Mesenchymal stem cell (in vitro differentiated cells and primary cell): Measurements from ENCODE around the gene CEMIP.
"Not testable (repeated sequence)": the region's sequence is repeated elsewhere in the genome, so short reads cannot be mapped to it uniquely, and the experiment has no call there.

ENCODE experiments used
- DNase-seq: peaks from one replicate; pipeline ENCODE4 v3.0.0-alpha.2; 2013
- H2AFZ ChIP-seq: one replicate; pipeline ENCODE4 v1.6.1; 2013; ENCODE audit warnings: low read depth, mild to moderate bottlenecking, control low read depth, inconsistent platforms, low read length, moderate library complexity
- H2AK5ac ChIP-seq: 2 replicates; pipeline ENCODE4 v1.6.1; 2013; ENCODE audit warnings: low read length, moderate library complexity, mild to moderate bottlenecking, inconsistent platforms; ENCODE audit not compliant: severe bottlenecking
- H2BK120ac ChIP-seq: one replicate; pipeline ENCODE4 v1.6.1; 2013; ENCODE audit warnings: low read depth, mild to moderate bottlenecking, inconsistent platforms, low read length, moderate library complexity
- H2BK12ac ChIP-seq, 2 experiments: one replicate each; pipeline ENCODE4 v1.6.1; 2013; ENCODE audit warnings: inconsistent platforms in 2 of 2, low read length in 2 of 2, mild to moderate bottlenecking in 2 of 2, moderate library complexity in 2 of 2, control low read depth in 1 of 2
- H2BK15ac ChIP-seq: one replicate; pipeline ENCODE4 v1.6.1; 2013; ENCODE audit warnings: mild to moderate bottlenecking, low read depth, inconsistent platforms; ENCODE audit not compliant: poor library complexity, severe bottlenecking
- H2BK5ac ChIP-seq: 2 replicates; pipeline ENCODE4 v1.6.1; 2013; ENCODE audit warnings: low read depth, mild to moderate bottlenecking, low read length, control low read depth, inconsistent platforms; ENCODE audit not compliant: poor library complexity, severe bottlenecking
- H3K14ac ChIP-seq, 2 experiments: one replicate each; pipeline ENCODE4 v1.6.1; 2013; ENCODE audit warnings: inconsistent platforms in 2 of 2, low read length in 2 of 2, control low read depth in 1 of 2, mild to moderate bottlenecking in 1 of 2, moderate library complexity in 1 of 2
- H3K18ac ChIP-seq, 2 experiments: one replicate each; pipeline ENCODE4 v1.6.1; 2013; ENCODE audit warnings: inconsistent platforms in 2 of 2, low read length in 2 of 2, control low read depth in 1 of 2, low read depth in 1 of 2, mild to moderate bottlenecking in 1 of 2
- H3K23ac ChIP-seq, 2 experiments: one replicate each; pipeline ENCODE4 v1.6.1; 2013; ENCODE audit warnings: inconsistent platforms in 2 of 2, low read length in 2 of 2, mild to moderate bottlenecking in 2 of 2, moderate library complexity in 2 of 2, control low read depth in 1 of 2
- H3K27ac ChIP-seq: 2 replicates; pipeline ENCODE4 v1.5.1; 2013; ENCODE audit warnings: mild to moderate bottlenecking, moderate library complexity, low read length, control low read depth, inconsistent platforms; ENCODE audit not compliant: poor library complexity, severe bottlenecking
- H3K27me3 ChIP-seq, 2 experiments: 2 replicates each; pipeline versions ENCODE4 v1.6.1 to v1.7.0; 2013; ENCODE audit warnings: low read length in 2 of 2, mild to moderate bottlenecking in 2 of 2, moderate library complexity in 2 of 2, control low read depth in 1 of 2, inconsistent platforms in 1 of 2; ENCODE audit not compliant: control insufficient read depth in 1 of 2, insufficient read depth in 1 of 2
- H3K36me3 ChIP-seq, 2 experiments: 2 replicates each; pipeline versions ENCODE4 v1.6.1 to v1.7.0; 2013; ENCODE audit warnings: low read length in 2 of 2, control low read depth in 1 of 2, inconsistent platforms in 1 of 2, low read depth in 1 of 2, mild to moderate bottlenecking in 1 of 2; ENCODE audit not compliant: insufficient read depth in 2 of 2, control insufficient read depth in 1 of 2
- H3K4ac ChIP-seq, 2 experiments: one replicate each; pipeline ENCODE4 v1.6.1; 2013; ENCODE audit warnings: inconsistent platforms in 2 of 2, low read length in 2 of 2, mild to moderate bottlenecking in 2 of 2, moderate library complexity in 2 of 2, control low read depth in 1 of 2, low read depth in 1 of 2
- H3K4me1 ChIP-seq: 2 replicates; pipeline ENCODE4 v1.6.1; 2013; ENCODE audit warnings: low read depth, low read length, control low read depth; ENCODE audit not compliant: control insufficient read depth, insufficient read depth
- H3K4me2 ChIP-seq: 2 replicates; pipeline ENCODE4 v1.6.1; 2013; ENCODE audit warnings: low read length, mild to moderate bottlenecking, inconsistent platforms; ENCODE audit not compliant: poor library complexity, severe bottlenecking
- H3K4me3 ChIP-seq, 2 experiments: 2 replicates each; pipeline versions ENCODE4 v1.5.1 to v1.7.0; 2013; ENCODE audit warnings: low read length in 2 of 2, mild to moderate bottlenecking in 2 of 2, control low read depth in 1 of 2, low read depth in 1 of 2; ENCODE audit not compliant: insufficient read depth in 1 of 2
- H3K79me1 ChIP-seq: replicated peaks from 2 replicates; pipeline ENCODE4 v1.6.1; 2013; ENCODE audit warnings: mild to moderate bottlenecking, control low read depth, low read length, inconsistent platforms; ENCODE audit not compliant: poor library complexity, severe bottlenecking
- H3K9ac ChIP-seq: 2 replicates; pipeline ENCODE4 v1.7.0; 2013; ENCODE audit warnings: mild to moderate bottlenecking, low read length, moderate library complexity
- H3K9me3 ChIP-seq: 2 replicates; pipeline ENCODE4 v1.7.0; 2013; ENCODE audit warnings: mild to moderate bottlenecking, low read length; ENCODE audit not compliant: control insufficient read depth
- H4K8ac ChIP-seq: one replicate; pipeline ENCODE4 v1.6.1; 2013; ENCODE audit warnings: inconsistent platforms, mild to moderate bottlenecking, low read length, moderate library complexity
- H4K91ac ChIP-seq: one replicate; pipeline ENCODE4 v1.6.1; 2013; ENCODE audit warnings: mild to moderate bottlenecking, low read length, inconsistent platforms
- WGBS: methylation state at CpG from one replicate; pipeline ENCODE4 v1.1.7; 2013; ENCODE audit warnings: mixed read lengths; 5-methylcytosine and 5-hydroxymethylcytosine counted together

CEMIP gene

GRCh38 chr15:80958818-80959495, 179.8 kb downstream of the CEMIP start:
- no peak overlapping the region for H4K91ac ChIP-seq
- H3K4me1 ChIP-seq = peaks cover 7% of the 10 kb centered on the region
- no peak overlapping the region for H2AFZ ChIP-seq

GRCh38 chr15:80965454-80965853, 186.3 kb downstream of the CEMIP start:
- H3K27me3 ChIP-seq, H4K91ac ChIP-seq, DNase-seq, H3K4me3 ChIP-seq, H3K14ac ChIP-seq, H3K23ac ChIP-seq, H2BK120ac ChIP-seq, H2BK12ac ChIP-seq, H3K79me1 ChIP-seq, H2BK15ac ChIP-seq, H3K9ac ChIP-seq, H3K27ac ChIP-seq, H3K4ac ChIP-seq, H4K8ac ChIP-seq, H2AK5ac ChIP-seq, H3K4me2 ChIP-seq, H3K9me3 ChIP-seq, H2BK5ac ChIP-seq, H3K18ac ChIP-seq, H2AFZ ChIP-seq: not testable (repeated sequence)
- peaks cover 3 to 28% of the 10 kb centered on the region in 2 experiments for H3K36me3 ChIP-seq
- H3K4me1 ChIP-seq = peaks cover 15% of the 10 kb centered on the region

More at GRCh38 chr15:80958818-80959495, 179.8 kb downstream of the CEMIP start:
- Histone ChIP-seq H3K36me3 (peaks cover 10 to 12% of the 10 kb centered on the region in 2 experiments), H2AK5ac (no peak overlapping the region), H3K9ac (no peak overlapping the region), H3K27me3 (no peaks in the 10 kb centered on the region), H3K4me3 (no peak overlapping the region), H3K18ac (peak overlapping the region in 1 of 2 experiments; percentile 29), H3K27ac (no peak overlapping the region), H3K9me3 (no peaks in the 10 kb centered on the region), H3K4ac (no peak overlapping the region), H3K14ac (no peak overlapping the region), H2BK15ac (no peak overlapping the region), H2BK120ac (no peak overlapping the region), H2BK5ac (no peak overlapping the region), H4K8ac (no peak overlapping the region), H3K4me2 (no peak overlapping the region), H2BK12ac (no peak overlapping the region), H3K23ac (no peak overlapping the region), H3K79me1 (peaks cover 11% of the 10 kb centered on the region)
- over 99% methylated on average over 9 of the region's 9 CpGs for WGBS
- DNase-seq = no peak

DNA sequence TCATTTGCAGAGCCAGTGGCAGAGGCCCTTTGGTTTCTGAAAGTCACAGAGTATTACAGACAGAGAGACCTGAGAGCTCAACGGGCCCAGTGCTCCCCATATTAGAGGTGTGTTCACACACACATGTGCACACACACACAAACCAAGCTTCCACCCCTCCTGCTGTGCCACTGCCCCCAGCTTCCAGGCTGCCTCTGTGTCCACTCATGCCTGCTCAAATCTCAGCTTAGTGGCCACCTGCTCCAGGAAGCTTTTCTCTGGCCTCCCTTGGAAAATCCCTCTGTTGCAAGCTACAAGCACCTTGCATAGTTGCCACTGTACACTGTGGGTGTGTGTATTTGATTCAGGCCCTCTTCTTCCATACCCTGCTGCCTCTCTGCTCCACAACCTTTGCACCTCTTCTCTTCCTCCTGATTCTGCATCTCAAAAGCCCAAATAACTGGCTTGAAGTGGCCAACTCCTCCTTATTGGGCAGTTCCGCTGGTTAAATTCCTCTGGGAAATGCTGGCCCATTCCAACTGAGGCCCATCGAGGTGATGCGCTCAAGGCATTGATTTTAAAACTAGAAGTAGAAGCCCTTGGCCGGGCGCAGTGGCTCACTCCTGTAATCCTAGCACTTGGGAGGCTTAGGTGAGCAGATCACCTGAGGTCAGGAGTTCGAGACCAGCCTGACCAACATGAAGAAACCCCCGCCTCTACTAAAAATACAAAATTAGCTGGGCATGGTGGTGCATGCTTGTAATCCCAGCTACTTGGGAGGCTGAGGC, 187.4 kb downstream of the CEMIP start:
- Histone ChIP-seq H3K18ac (peak overlapping the region in 1 of 2 experiments; percentile 18), H3K14ac (no peak overlapping the region), H2BK15ac (peak overlapping the region; percentile 88), H3K23ac (no peak overlapping the region), H3K27me3 (no peaks in the 10 kb centered on the region), H2AK5ac (peak overlapping the region; percentile 55), H4K91ac (no peak overlapping the region), H4K8ac (no peak overlapping the region), H2AFZ (no peak overlapping the region), H3K27ac (no peak overlapping the region), H2BK5ac (no peak overlapping the region), H2BK12ac (peak overlapping the region in 1 of 2 experiments; percentile 10), H3K9ac (no peak overlapping the region), H3K4me1 (peaks cover 15% of the 10 kb centered on the region), H3K36me3 (peaks cover 3 to 25% of the 10 kb centered on the region in 2 experiments), H3K79me1 (peaks cover 9% of the 10 kb centered on the region), H3K9me3 (no peaks in the 10 kb centered on the region), H3K4me2 (no peak overlapping the region), H3K4me3 (no peak overlapping the region), H3K4ac (no peak overlapping the region), H2BK120ac (no peak overlapping the region)
- no peak for DNase-seq
- 97% methylated on average over 7 of the region's 8 CpGs for WGBS

DNA sequence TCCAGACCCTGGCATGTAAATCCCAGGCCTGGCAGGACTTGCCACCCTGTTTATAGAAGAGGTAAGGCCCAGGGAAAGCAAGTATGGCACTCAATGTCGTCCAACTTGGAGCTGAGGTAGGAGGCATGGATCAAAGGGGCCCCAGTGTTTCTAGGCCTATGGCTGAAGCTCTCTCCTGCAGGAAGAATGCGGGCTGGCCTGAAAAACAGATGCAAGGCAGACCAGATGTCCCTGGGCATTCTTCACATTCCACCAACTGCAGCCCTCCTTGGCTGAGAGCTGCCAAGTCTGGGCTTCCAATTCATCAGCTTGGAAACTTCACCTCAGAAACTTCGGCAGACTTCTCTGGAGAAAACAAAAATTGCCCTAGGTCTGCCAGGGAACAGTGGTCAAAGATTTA, 188.3 kb downstream of the CEMIP start:
- H3K4ac ChIP-seq = no peak overlapping the region
- no peak overlapping the region for H3K23ac ChIP-seq
- H3K36me3 ChIP-seq = peaks cover 5 to 30% of the 10 kb centered on the region in 2 experiments
- H3K9ac ChIP-seq = no peak overlapping the region
- peak overlapping the region in 1 of 2 experiments; percentile 36 for H3K14ac ChIP-seq
- H4K8ac ChIP-seq = no peak overlapping the region
- no peak overlapping the region for H2BK15ac ChIP-seq
- no peaks in the 10 kb centered on the region for H3K9me3 ChIP-seq
- H2BK120ac ChIP-seq = no peak overlapping the region
- H3K4me3 ChIP-seq = no peak overlapping the region
- peak overlapping the region; percentile 99 for H2AK5ac ChIP-seq
- no peaks in the 10 kb centered on the region for H3K27me3 ChIP-seq
- no peak overlapping the region for H2AFZ ChIP-seq
- no peak overlapping the region for H3K18ac ChIP-seq
- H2BK5ac ChIP-seq = no peak overlapping the region
- H3K79me1 ChIP-seq = peaks cover 11% of the 10 kb centered on the region
- H3K27ac ChIP-seq = peak overlapping the region; percentile 71
- H3K4me2 ChIP-seq = peak overlapping the region; percentile 45
- no peak overlapping the region for H4K91ac ChIP-seq
- DNase-seq = peak; percentile 50
- no peak overlapping the region for H2BK12ac ChIP-seq
- 20% methylated on average over 3 of the region's 3 CpGs for WGBS
- peaks cover 15% of the 10 kb centered on the region for H3K4me1 ChIP-seq
